IPS DF 4.7 (cell line): Measurements from ENCODE around the gene TRMT1.
"Not testable (repeated sequence)": the region's sequence is repeated elsewhere in the genome, so short reads cannot be mapped to it uniquely, and the experiment has no call there.

ENCODE experiments used
- DNase-seq: peaks from one replicate; pipeline ENCODE4 v3.0.0-alpha.2; 2013; ENCODE audit warnings: low spot score; ENCODE audit errors: extremely low read depth

Gene TRMT1

DNA sequence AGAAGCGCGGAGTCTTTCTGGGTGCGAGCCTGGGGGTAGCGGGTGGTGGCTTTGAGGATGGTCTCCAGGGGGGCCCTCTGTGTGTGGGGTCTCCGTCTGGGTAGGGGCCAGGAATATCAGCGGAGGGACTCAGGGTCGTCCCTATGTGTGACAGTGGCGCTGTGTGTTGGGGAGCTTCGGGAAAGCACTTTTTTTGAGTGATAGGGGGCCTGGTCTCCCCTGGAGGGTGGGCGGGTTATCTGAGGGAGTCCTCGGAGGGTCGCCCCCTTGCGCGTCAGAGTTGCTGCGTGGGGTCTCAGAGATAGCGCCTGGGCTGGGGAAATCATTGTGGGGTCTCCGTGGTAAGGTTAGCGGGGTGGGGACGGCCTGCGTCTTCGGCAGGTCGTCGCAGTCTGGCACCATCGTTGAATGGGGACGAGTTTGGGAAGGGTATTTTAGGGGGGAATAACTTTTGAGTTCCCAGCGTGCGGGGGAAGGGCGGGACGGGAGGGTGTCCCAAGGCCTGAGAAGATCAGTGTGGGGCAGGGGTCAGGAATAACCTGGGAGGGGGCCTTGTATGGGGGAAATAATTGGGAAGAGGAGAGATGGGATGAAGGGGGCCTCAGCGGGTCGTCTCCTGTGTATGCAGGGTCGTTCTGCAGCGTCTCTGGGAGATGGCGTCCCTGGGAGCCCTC, 34.5 kb upstream of the TRMT1 start:
- DNase-seq, result no peak

DNA sequence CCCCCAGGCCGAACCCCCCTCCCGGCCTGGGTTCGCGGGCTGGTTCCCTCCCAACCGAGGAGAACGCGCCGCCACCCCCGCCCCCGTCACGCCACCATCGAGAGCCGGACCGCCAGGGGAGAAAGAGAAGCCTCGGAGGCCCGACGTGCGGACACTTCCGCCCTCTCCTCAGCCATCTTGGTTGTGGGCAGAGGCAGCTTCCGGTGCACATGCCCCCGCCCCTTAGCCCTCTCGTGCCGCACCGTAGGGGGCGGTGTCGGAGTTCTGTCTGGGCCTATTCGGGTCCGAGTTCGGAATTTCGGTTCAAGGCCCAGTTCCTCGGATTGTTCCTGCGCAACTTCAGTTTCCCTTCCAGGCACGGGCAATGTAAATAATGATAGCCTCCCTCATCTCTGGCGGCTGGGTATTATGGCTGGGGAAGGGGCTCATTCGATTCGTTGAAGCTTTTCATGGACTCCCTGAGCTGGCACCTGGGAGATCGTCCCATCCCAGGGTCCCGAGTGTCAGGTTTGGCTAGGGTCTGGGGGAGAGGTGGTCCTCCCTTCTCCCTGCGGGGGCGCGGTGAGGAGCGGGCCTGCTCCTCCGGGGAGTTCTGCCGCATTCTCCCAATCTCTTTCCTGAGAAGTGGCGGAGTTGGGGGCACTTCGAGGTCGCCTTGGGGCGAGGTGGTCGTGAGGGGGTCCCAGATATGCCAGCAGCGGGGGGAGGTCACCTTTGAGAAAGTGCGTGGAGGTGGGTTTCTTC, 33.8 kb upstream of the TRMT1 start, which contains the start of the genes IER2 and STX10:
Gene IER2 (plus strand): TSS at position 225 of the 744 bp plus-strand sequence. CDS start 2,776 bp downstream, outside the sequence.
Gene STX10 (minus strand): TSS at position 189 of the 744 bp plus-strand sequence. CDS start 202 bp downstream, outside the sequence.
- no peak for DNase-seq

- DNase-seq, result no peak
Measured at GRCh38 chr19:13149628-13150186, 33.2 kb upstream of the TRMT1 start.

DNA sequence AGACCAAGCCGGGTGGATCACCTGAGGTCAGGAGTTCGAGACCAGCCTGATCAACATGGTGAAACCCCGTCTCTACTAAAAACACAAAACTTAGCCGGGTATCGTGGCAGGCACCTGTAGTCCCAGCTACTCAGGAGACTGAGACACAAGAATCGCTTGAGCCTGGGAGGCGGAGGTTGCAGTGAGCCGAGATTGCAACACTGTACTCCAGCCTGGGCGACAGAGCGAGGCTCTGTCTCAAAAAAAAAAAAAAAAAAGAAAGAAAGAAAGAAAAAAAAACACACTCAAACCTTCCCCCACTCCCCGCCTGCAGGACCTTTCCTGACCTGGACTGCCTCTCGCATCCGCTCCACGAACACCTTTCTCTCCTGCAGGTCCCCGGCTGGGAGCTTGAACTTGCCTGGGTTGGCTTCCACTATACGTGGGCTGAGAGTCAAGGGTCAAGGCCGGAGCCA, 32.7 kb upstream of the TRMT1 start:
- DNase-seq, result not testable (repeated sequence)

DNA sequence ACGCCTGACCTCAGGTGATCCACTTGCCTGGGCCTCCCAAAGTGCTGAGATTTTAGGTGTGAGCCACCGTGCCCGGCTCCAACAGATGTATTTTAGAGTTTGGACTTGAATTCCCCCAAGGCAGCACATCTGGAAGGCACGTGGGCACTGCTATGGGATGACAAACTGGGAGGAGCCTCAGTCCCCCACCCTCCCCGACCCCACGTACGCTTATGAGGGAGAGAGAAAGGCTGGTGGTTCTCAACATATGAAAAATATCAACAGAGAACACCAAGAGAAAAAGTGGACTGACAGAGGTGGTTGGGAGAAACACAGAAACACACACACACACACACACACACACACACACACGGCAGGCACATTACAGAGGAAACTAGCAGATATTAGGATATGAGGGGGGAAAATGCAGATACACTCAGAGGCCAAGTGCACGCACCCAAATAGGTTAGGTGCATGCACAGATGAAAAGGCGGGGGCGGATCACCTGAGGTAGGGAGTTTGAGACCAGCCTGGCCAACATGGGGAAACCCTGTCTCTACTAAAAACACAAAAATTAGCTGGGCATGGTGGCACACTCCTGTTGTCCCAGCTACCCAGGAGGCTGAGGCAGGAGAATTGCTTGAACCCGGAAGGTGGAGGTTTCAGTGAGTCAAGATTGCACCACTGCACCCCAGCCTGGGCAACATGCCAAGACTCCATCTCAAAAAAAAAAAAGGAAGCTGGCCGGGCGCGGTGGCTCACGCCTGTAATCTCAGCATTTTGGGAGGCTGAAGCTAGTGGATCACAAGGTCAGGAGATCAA, 30.4 kb upstream of the TRMT1 start:
- DNase-seq, result no peak

- no peak for DNase-seq
Measured at GRCh38 chr19:13139633-13140311, 23.2 kb upstream of the TRMT1 start.

DNA sequence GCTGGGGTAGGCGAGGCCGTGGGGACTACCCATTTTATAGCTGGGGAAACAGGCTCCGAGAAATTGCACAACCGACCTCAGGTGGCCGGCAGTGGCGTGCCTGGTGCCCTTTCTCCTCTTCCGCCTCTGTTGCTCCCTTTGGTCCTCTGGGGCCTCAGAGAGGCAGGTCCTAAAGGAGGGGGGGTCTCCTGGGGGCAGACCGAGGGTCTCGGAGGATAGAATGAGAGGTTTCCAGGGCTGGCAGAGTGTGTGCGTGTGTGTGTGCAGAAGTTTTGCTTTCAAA, 22.3 kb upstream of the TRMT1 start:
- no peak for DNase-seq

GRCh38 chr19:13138171-13138915, 21.8 kb upstream of the TRMT1 start:
- DNase-seq, result no peak

- no peak for DNase-seq
Measured at GRCh38 chr19:13137290-13137794, 20.8 kb upstream of the TRMT1 start.

- no peak for DNase-seq
Measured at GRCh38 chr19:13135068-13136062, 18.8 kb upstream of the TRMT1 start.

GRCh38 chr19:13134626-13135025, 18.1 kb upstream of the TRMT1 start:
- DNase-seq, result no peak

- no peak for DNase-seq
Measured at GRCh38 chr19:13133241-13133870, 16.8 kb upstream of the TRMT1 start.

GRCh38 chr19:13132471-13133180, 16.1 kb upstream of the TRMT1 start:
- DNase-seq, result no peak

GRCh38 chr19:13130886-13131490, 14.4 kb upstream of the TRMT1 start:
- no peak for DNase-seq

DNA sequence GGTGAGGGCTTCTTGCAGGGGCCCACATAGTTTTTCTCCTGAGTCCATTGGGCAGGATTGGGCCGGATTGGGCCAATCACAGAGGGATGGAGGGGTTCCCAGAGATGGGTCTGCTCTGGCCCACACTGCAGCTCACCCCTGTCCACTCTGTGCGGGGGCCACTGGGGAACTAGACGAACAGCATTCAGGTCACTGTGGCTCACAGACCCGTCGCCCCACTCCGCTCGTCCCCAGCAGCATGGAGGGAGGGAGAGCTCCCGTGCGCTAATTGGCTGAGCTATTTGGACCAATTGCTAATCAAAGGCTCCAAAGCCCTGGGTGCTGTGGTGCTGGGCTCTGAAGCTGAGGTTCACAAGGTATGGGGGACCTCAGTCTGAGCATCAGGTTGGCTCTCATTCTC, 12.8 kb upstream of the TRMT1 start:
- DNase-seq, result no peak

DNA sequence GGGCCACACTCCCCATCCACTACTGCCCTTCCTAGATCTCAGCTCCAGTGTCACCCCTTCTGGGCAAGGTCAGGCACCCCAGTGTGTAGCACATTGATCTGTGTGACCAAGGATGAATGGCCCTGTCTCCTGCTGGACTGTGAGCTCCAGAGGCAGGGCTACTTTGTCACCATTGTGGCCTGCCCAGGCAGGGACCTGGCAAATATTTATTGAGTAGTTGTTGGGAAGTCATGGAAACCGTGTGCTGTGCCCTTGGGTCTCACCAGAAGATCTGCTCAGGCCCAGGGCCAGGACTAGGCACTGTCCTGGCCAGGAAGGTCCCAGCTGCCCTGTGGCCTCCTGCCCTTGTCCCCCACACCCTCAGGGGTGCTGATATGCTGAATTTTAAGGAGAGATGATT, 12.0 kb upstream of the TRMT1 start:
- DNase-seq, result no peak

DNA sequence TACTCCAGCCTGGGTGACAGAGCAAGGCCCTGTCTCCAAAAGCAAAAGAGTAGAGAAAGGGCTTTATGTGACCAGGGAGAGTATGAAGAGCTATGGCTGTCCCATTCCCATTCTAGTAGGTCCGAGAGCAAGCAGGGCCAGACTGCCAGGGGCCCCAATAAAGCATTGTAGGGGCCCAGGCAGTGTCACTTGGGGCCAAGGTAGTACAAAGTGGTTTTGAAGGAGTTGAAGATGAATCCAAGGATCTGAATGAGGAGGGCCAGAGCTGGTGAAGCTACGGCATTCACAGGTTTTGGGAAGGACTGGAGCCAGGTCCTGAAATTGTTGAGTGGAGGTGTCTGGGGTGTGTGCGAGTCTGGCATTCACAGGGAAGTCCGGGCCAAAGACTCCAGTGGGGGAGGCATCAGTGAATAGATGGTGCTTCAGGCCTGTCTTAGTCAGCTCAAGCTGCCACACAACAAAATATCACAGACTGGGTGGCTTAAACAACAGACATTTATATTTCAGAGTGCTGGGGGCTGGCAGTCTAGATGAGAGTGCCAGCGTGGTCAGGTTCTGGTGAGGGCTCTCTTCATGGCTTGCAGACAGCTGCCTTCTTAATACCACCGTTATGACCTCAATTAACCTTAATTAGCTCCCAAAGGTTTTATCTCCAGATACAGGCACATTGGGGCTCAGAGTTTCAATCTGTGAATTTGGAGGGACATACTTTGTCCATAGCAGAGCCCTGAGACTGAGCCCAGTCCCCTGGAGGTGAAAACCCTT, 11.5 kb upstream of the TRMT1 start:
- DNase-seq, result no peak
